ENCODE results near the gene ZNF524. TPM values are rescaled to one million over a fixed set of nuclear protein-coding genes. Genes with fewer than 3 reads are reported as not detected.

Gene ZNF524
- total and polyA plus RNA-seq, 12 donors, result 0.93 to 83.7 (median 28.3) TPM

- peaks cover 0 to 11% of the 10 kb centered on the region in 2 donors for H3K4me1 ChIP-seq (replicated peaks in 1 of 2)
- 86 to 92% (median 89%) methylated on average over 5 to 8 of the region's 8 CpGs for WGBS, 4 donors
- TF ChIP-seq POLR2A (IDR thresholded peaks at IDR 0.05), result no peak
- TF ChIP-seq CTCF (IDR thresholded peaks at IDR 0.05), result no peak
- H3K36me3 ChIP-seq (replicated peaks in 1 of 2), result peaks cover 0 to 38% of the 10 kb centered on the region in 2 donors
- no peak overlapping the region for H3K4me3 ChIP-seq
- DNase-seq, result no peak
- H3K27ac ChIP-seq, result no peak overlapping the region
- no peaks in the 10 kb centered on the region for H3K27me3 ChIP-seq
- no peaks in the 10 kb centered on the region for H3K9me3 ChIP-seq (replicated peaks in 1 of 3)
- intact Hi-C loops (cut with DNase I), result no loop called here
These were observed 17.3 kb downstream of the ZNF524 start for GRCh38 chr19:55617426-55617825.

- TF ChIP-seq POLR2A (IDR thresholded peaks at IDR 0.05) (no peak), CTCF (IDR thresholded peaks at IDR 0.05) (no peak)
- Histone ChIP-seq H3K27me3 (no peaks in the 10 kb centered on the region), H3K4me1 (replicated peaks in 1 of 2) (peaks cover 0 to 17% of the 10 kb centered on the region in 2 donors), H3K27ac (peak overlapping the region in 1 of 5 donors; percentile 65), H3K4me3 (no peak overlapping the region), H3K9me3 (replicated peaks in 1 of 3) (no peaks in the 10 kb centered on the region), H3K36me3 (replicated peaks in 1 of 2) (peaks cover 0 to 38% of the 10 kb centered on the region in 2 donors)
- DNase-seq, result no peak
- WGBS, 4 donors, result 80 to 88% (median 86%) methylated on average over 7 of the region's 7 CpGs
- intact Hi-C loops (cut with DNase I), result no loop called here
These were observed 18.3 kb downstream of the ZNF524 start for GRCh38 chr19:55618426-55618825.

- 55 to 68% (median 61%) methylated on average over 3 of the region's 3 CpGs for WGBS, 4 donors
- intact Hi-C loops (cut with DNase I), result no loop called here
- TF ChIP-seq POLR2A (IDR thresholded peaks at IDR 0.05) (no peak), CTCF (IDR thresholded peaks at IDR 0.05) (peak in 2 of 6 experiments; percentile 14 to 18)
- Histone ChIP-seq H3K27ac (peak overlapping the region in 2 of 5 donors; percentile 10 to 66), H3K4me1 (replicated peaks in 1 of 2) (peaks cover 0 to 23% of the 10 kb centered on the region in 2 donors), H3K27me3 (no peaks in the 10 kb centered on the region), H3K36me3 (replicated peaks in 1 of 2) (peaks cover 0 to 38% of the 10 kb centered on the region in 2 donors), H3K4me3 (no peak overlapping the region), H3K9me3 (replicated peaks in 1 of 3) (no peaks in the 10 kb centered on the region)
- DNase-seq, result no peak
These were observed 19.2 kb downstream of the ZNF524 start for GRCh38 chr19:55619286-55619685.

- intact Hi-C loops (cut with DNase I), result no loop called here
- H3K27ac ChIP-seq, result peak overlapping the region in 1 of 5 donors; percentile 14
These were observed 20.5 kb downstream of the ZNF524 start for GRCh38 chr19:55620410-55621204.

More at GRCh38 chr19:55620410-55621204, 20.5 kb downstream of the ZNF524 start:
- H3K4me3 ChIP-seq, result no peak overlapping the region
- no peaks in the 10 kb centered on the region for H3K27me3 ChIP-seq
- H3K36me3 ChIP-seq (replicated peaks in 1 of 2), result peaks cover 0 to 32% of the 10 kb centered on the region in 2 donors
- H3K9me3 ChIP-seq (replicated peaks in 1 of 3), result no peaks in the 10 kb centered on the region
- 88 to 89% (median 89%) methylated on average over 12 of the region's 12 CpGs for WGBS, 4 donors
- TF ChIP-seq POLR2A (IDR thresholded peaks at IDR 0.05) (no peak), CTCF (IDR thresholded peaks at IDR 0.05) (no peak)
- peaks cover 0 to 28% of the 10 kb centered on the region in 2 donors for H3K4me1 ChIP-seq (replicated peaks in 1 of 2)
- DNase-seq, result peak in 1 of 7 donors; percentile 53
